Measurements from ENCODE around the gene PTPRT. TPM values are rescaled to one million over a fixed set of nuclear protein-coding genes. Genes with fewer than 3 reads are reported as not detected.
A peak's percentile ranks its signal among the peaks of the same experiment; 100 is the strongest.

Gene PTPRT
- total RNA-seq, 6 donors from 2014 or later, result 0.20 to 7.1 (median 3.8) TPM

- Histone ChIP-seq H3K4me3 (no peak overlapping the region), H3K36me3 (no peaks in the 10 kb centered on the region), H3K9me3 (no peaks in the 10 kb centered on the region), H3K27me3 (no peaks in the 10 kb centered on the region), H3K27ac (no peak overlapping the region), H3K4me1 (no peaks in the 10 kb centered on the region)
- WGBS, 2 donors, result 81 to 90% methylated on average over 6 of the region's 6 CpGs
- ATAC-seq (ENCODE audit: low FRiP score in 2 of 2), result peak in 1 of 2 donors; percentile 89
- DNase-seq, result no peak
- no peak for TF ChIP-seq CTCF (IDR thresholded peaks at IDR 0.05)
- no peak for TF ChIP-seq POLR2A (IDR thresholded peaks at IDR 0.05)
- TF ChIP-seq EP300 (IDR thresholded peaks at IDR 0.05), result no peak
- TF ChIP-seq POLR2AphosphoS5 (IDR thresholded peaks at IDR 0.05), result no peak
Observed at GRCh38 chr20:42442716-42443115, 747.0 kb downstream of the PTPRT start.

GRCh38 chr20:42441864-42442331 lies 747.8 kb downstream of the PTPRT start:
- DNase-seq (no peak), ATAC-seq (ENCODE audit: low FRiP score in 2 of 2) (peak in 1 of 2 donors; percentile 67)
- Histone ChIP-seq H3K4me3 (no peak overlapping the region), H3K27ac (no peak overlapping the region), H3K27me3 (no peaks in the 10 kb centered on the region), H3K4me1 (no peaks in the 10 kb centered on the region), H3K9me3 (no peaks in the 10 kb centered on the region), H3K36me3 (no peaks in the 10 kb centered on the region)
- TF ChIP-seq EP300 (IDR thresholded peaks at IDR 0.05) (no peak), POLR2AphosphoS5 (IDR thresholded peaks at IDR 0.05) (no peak), POLR2A (IDR thresholded peaks at IDR 0.05) (no peak), CTCF (IDR thresholded peaks at IDR 0.05) (no peak)
- WGBS, 2 donors, result 68 to 71% methylated on average over 6 of the region's 6 CpGs

- ATAC-seq (ENCODE audit: low FRiP score in 2 of 2), result no peak
- WGBS, 2 donors, result 66 to 76% methylated on average over 11 of the region's 11 CpGs
- Histone ChIP-seq H3K4me1 (no peaks in the 10 kb centered on the region), H3K9me3 (no peaks in the 10 kb centered on the region), H3K4me3 (no peak overlapping the region), H3K36me3 (no peaks in the 10 kb centered on the region), H3K27ac (no peak overlapping the region), H3K27me3 (no peaks in the 10 kb centered on the region)
- TF ChIP-seq EP300 (IDR thresholded peaks at IDR 0.05), result no peak
- TF ChIP-seq POLR2AphosphoS5 (IDR thresholded peaks at IDR 0.05), result no peak
- no peak for TF ChIP-seq POLR2A (IDR thresholded peaks at IDR 0.05)
- no peak for TF ChIP-seq CTCF (IDR thresholded peaks at IDR 0.05)
- no peak for DNase-seq
Observed at GRCh38 chr20:42441196-42441863, 748.4 kb downstream of the PTPRT start.

GRCh38 chr20:42435230-42435629 lies 754.5 kb downstream of the PTPRT start:
- Histone ChIP-seq H3K4me1 (no peaks in the 10 kb centered on the region), H3K27ac (no peak overlapping the region), H3K27me3 (no peaks in the 10 kb centered on the region), H3K36me3 (no peaks in the 10 kb centered on the region), H3K4me3 (no peak overlapping the region), H3K9me3 (no peaks in the 10 kb centered on the region)
- ATAC-seq (ENCODE audit: low FRiP score in 2 of 2), result no peak
- 63 to 76% methylated on average over 1 of the region's 1 CpG for WGBS, 2 donors
- DNase-seq, result no peak
- TF ChIP-seq POLR2AphosphoS5 (IDR thresholded peaks at IDR 0.05), result no peak
- TF ChIP-seq POLR2A (IDR thresholded peaks at IDR 0.05), result no peak
- TF ChIP-seq EP300 (IDR thresholded peaks at IDR 0.05), result no peak
- TF ChIP-seq CTCF (IDR thresholded peaks at IDR 0.05), result no peak
